K562 (cell line): ENCODE data around the gene CCDC196. TPM values are rescaled to one million over a fixed set of nuclear protein-coding genes. Genes with fewer than 3 reads are reported as not detected.

Source experiments
- polyA plus RNA-seq, 8 experiments: library from polyadenylated mRNA; depleted of rRNA in 4 of 8; stranded (reverse) in 5 of 8; unstranded in 3 of 8; fragments of >200 nt; fragmentation: Nextera tagmentation in 2 of 8; fragmentation: Illumina TruSeq in 1 of 8; extraction: Ambion mirVana in 2 of 8; extraction: Trizol in 1 of 8; gene quantifications; 2 replicates each; pipeline versions ENCODE4 v1.2.1 to v1.2.3, GENCODE V29; 2011 to 2014; ENCODE audit warnings: inconsistent platforms in 1 of 8, missing spikeins in 1 of 8
- total RNA-seq, 7 experiments: library from RNA; depleted of rRNA in 6 of 7; stranded (reverse); fragments of >200 nt in 6 of 7; fragmentation: Illumina TruSeq in 2 of 7; extraction: Trizol in 2 of 7; gene quantifications; 2 replicates each; pipeline versions ENCODE4 v1.2.1 to v1.2.3, GENCODE V29; 2011 to 2021; ENCODE audit warnings: low replicate concordance in 1 of 7

Gene CCDC196
- total and polyA plus RNA-seq, 9 of the 15 experiments (the other 6 are each of a cell fraction or from before 2014, with no cell fraction given): not detected

Other genes with a start within 250 kb of the CCDC196 start
- gene GPHN, start 21.8 kb downstream of the CCDC196 start, total RNA-seq (2014; rRNA removed): 5.3 and 5.9 TPM in 2 replicates
- gene GPHN, start 21.8 kb downstream of the CCDC196 start, total RNA-seq (2014; rRNA removed; fragmentation: Illumina TruSeq; extraction: Trizol): 9.2 and 10.6 TPM in 2 replicates
- gene GPHN, start 21.8 kb downstream of the CCDC196 start, total RNA-seq (2015; rRNA removed; fragmentation: Illumina TruSeq; extraction: Trizol): 9.2 and 11.7 TPM in 2 replicates
- gene GPHN, start 21.8 kb downstream of the CCDC196 start, total RNA-seq (2021): 14.1 and 16.0 TPM in 2 replicates
- 7.8 and 10.2 TPM in 2 replicates for gene GPHN, start 21.8 kb downstream of the CCDC196 start, polyA plus RNA-seq (2011; rRNA removed)
- 12.4 and 14.0 TPM in 2 replicates for gene GPHN, start 21.8 kb downstream of the CCDC196 start, polyA plus RNA-seq (2014; fragmentation: Illumina TruSeq; extraction: Trizol)
- gene GPHN, start 21.8 kb downstream of the CCDC196 start, polyA plus RNA-seq (2014; fragmentation: Nextera tagmentation; extraction: Ambion mirVana): 10 to 100 TPM in 1 of 2 experiments, 1 to 10 TPM in 1; 8.4 to 11.4 TPM
- gene GPHN, start 21.8 kb downstream of the CCDC196 start, polyA plus RNA-seq (2014; rRNA removed): 11.1 and 11.9 TPM in 2 replicates